Panc1 (cell line): Measurements from ENCODE around the gene C4orf50. TPM values are rescaled to one million over a fixed set of nuclear protein-coding genes. Genes with fewer than 3 reads are reported as not detected.

Source experiments
- ATAC-seq: fragments of 200-7000 bp; cut with Tn5 transposase; 2 replicates; pipeline ENCODE4 v1.9.1; 2020; ENCODE audit warnings: mild to moderate bottlenecking, moderate library complexity
- BruUV-seq: library from RNA; stranded (reverse); fragments of 400-500 nt; replicated peaks from 2 replicates; lab custom pipeline; 2021; lab: Mats Ljungman, UMichigan
- CTCF ChIA-PET: fragments of 300-600 bp; sonication (Branson Sonifier 250); formaldehyde crosslinking; loops from one replicate; lab custom pipeline; 2022; ENCODE audit warnings: antibody characterized with exemption; lab: Charles Lee
- POLR2A ChIA-PET: fragments of 300-600 bp; sonication (Branson Sonifier 250); formaldehyde crosslinking; loops from one replicate; lab custom pipeline; 2022; ENCODE audit warnings: antibody characterized with exemption; lab: Charles Lee
- DNase-seq: peaks from one replicate; pipeline ENCODE4 v3.0.0-alpha.2; 2010; ENCODE audit warnings: low read depth, low spot score
- H3K27ac ChIP-seq: 2 replicates; pipeline ENCODE4 v1.5.1; 2011; ENCODE audit warnings: mild to moderate bottlenecking, low read length, inconsistent platforms
- H3K27me3 ChIP-seq: fragments of 200-500 bp; sonication (Bioruptor generic); 2 replicates; pipeline ENCODE4 v1.6.0; 2014; ENCODE audit warnings: low read length, inconsistent platforms; ENCODE audit not compliant: control insufficient read depth, insufficient read depth
- H3K36me3 ChIP-seq: fragments of 200-500 bp; sonication (Bioruptor generic); 2 replicates; pipeline ENCODE4 v1.5.1; 2014; ENCODE audit warnings: inconsistent platforms, mild to moderate bottlenecking, low read length, moderate library complexity; ENCODE audit not compliant: control insufficient read depth, insufficient read depth
- H3K4me1 ChIP-seq: 2 replicates; pipeline ENCODE4 v1.5.1; 2011; ENCODE audit warnings: inconsistent platforms, mild to moderate bottlenecking, low read length, moderate library complexity; ENCODE audit not compliant: control insufficient read depth, insufficient read depth
- H3K4me3 ChIP-seq, 2 experiments: 2 replicates each; pipeline ENCODE4 v1.5.1; 2011 to 2012; ENCODE audit warnings: low read depth in 2 of 2, low read length in 2 of 2, mild to moderate bottlenecking in 2 of 2, inconsistent platforms in 1 of 2, moderate library complexity in 1 of 2
- H3K9me3 ChIP-seq: fragments of 200-500 bp; sonication (Bioruptor generic); 2 replicates; pipeline ENCODE4 v1.5.1; 2014; ENCODE audit warnings: low read depth, mild to moderate bottlenecking, inconsistent platforms, low read length, moderate library complexity; ENCODE audit not compliant: control insufficient read depth, insufficient read depth
- CTCF ChIP-seq: fragments of 450-650 bp; IDR thresholded peaks from 2 replicates; pipeline ENCODE4 v1.5.1; 2017; ENCODE audit warnings: mild to moderate bottlenecking
- POLR2AphosphoS5 ChIP-seq: IDR thresholded peaks from 2 replicates; pipeline ENCODE4 v1.6.1; 2012; ENCODE audit warnings: mild to moderate bottlenecking, low read depth, low read length, moderate library complexity
- SIN3A ChIP-seq: IDR thresholded peaks from 2 replicates; pipeline ENCODE4 v1.6.1; 2012; ENCODE audit warnings: low read depth, mild to moderate bottlenecking, low read length, moderate library complexity, borderline replicate concordance; ENCODE audit not compliant: insufficient read depth
- TCF7L2 ChIP-seq: IDR thresholded peaks from 2 replicates; pipeline ENCODE4 v1.6.1; 2011; ENCODE audit warnings: mild to moderate bottlenecking, low read depth, low read length, inconsistent platforms
- in situ Hi-C: cut with HindIII; loops from 2 replicates; pipeline ENCODE4 v1.10.0; 2016; ENCODE audit warnings: low sequenced_read_pairs, low pct_unique_long_range_greater_than_20kb
- intact Hi-C: fragments of 100-400 bp; cut with micrococcal nuclease; formaldehyde crosslinking; loops from one replicate; pipeline ENCODE4 v1.10.0; 2022; ENCODE audit not compliant: unreplicated experiment
- total RNA-seq: library from RNA; stranded (reverse); gene quantifications from one replicate; pipeline ENCODE4 v1.2.1, GENCODE V29; 2021; ENCODE audit not compliant: unreplicated experiment
- TF ChIP-seq, protein P1 (sequence below), 2 experiments: IDR thresholded peaks; 2 replicates each; pipeline ENCODE4 v1.6.1; 2011 to 2012; ENCODE audit warnings: low read depth in 2 of 2, control low read depth in 1 of 2, low read length in 1 of 2, mild to moderate bottlenecking in 1 of 2, moderate library complexity in 1 of 2; ENCODE audit not compliant: insufficient read depth in 1 of 2

Gene C4orf50
- total RNA-seq, 1 experiment from 2014 or later, result under 0.01 TPM

DNA sequence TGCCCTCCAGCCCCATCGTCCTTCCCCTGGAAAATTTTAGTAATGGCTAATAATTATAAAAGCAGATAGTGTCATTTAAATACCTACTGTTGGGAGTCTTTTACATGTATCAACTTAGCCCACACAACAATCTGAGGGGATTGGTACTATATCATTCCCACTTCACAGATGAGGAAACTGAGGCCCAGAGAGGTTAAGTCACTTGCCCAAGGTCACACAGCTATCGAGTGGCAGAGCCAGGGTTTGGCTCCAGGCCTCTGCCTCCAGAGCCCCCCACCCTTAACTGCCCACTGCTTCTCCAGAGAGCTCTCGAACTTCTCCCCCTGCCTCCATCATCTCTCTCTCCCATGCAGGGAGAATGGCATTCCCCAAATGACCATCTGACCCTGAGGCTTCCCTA lies 7.4 kb downstream of the C4orf50 start:
- TF ChIP-seq CTCF (no peak), POLR2AphosphoS5 (no peak), SIN3A (no peak)
- no peak for DNase-seq
- no peak overlapping the region for H3K4me3 ChIP-seq
- H3K36me3 ChIP-seq, result no peaks in the 10 kb centered on the region
- ATAC-seq, result no peak
- no peak overlapping the region for H3K27ac ChIP-seq
- intact Hi-C loops, result no loop called here
- ChIA-PET CTCF (no interaction called here), POLR2A (interaction anchor here (0.6 kb wide), 1 partner anchor 166 kb away, joined by 3 read pairs; no protein-coding TSS in a partner anchor)
- no peaks in the 10 kb centered on the region for H3K4me1 ChIP-seq
- no peaks in the 10 kb centered on the region; the same call in 1 of the 2 replicates for H3K27me3 ChIP-seq
- no peaks in the 10 kb centered on the region for H3K9me3 ChIP-seq
- no TSS peak for BruUV-seq
- in situ Hi-C loops, result no loop called here

GRCh38 chr4:6009452-6009851 lies 8.8 kb downstream of the C4orf50 start:
- in situ Hi-C loops, result no loop called here
- Histone ChIP-seq H3K4me3 (no peak overlapping the region), H3K4me1 (no peaks in the 10 kb centered on the region), H3K36me3 (no peaks in the 10 kb centered on the region), H3K27ac (no peak overlapping the region), H3K9me3 (no peaks in the 10 kb centered on the region), H3K27me3 (no peaks in the 10 kb centered on the region; the same call in 1 of the 2 replicates)
- intact Hi-C loops, result no loop called here
- DNase-seq (no peak), ATAC-seq (no peak)
- CTCF ChIA-PET, result no interaction called here
- no TSS peak for BruUV-seq
- TF ChIP-seq, protein P1, sequence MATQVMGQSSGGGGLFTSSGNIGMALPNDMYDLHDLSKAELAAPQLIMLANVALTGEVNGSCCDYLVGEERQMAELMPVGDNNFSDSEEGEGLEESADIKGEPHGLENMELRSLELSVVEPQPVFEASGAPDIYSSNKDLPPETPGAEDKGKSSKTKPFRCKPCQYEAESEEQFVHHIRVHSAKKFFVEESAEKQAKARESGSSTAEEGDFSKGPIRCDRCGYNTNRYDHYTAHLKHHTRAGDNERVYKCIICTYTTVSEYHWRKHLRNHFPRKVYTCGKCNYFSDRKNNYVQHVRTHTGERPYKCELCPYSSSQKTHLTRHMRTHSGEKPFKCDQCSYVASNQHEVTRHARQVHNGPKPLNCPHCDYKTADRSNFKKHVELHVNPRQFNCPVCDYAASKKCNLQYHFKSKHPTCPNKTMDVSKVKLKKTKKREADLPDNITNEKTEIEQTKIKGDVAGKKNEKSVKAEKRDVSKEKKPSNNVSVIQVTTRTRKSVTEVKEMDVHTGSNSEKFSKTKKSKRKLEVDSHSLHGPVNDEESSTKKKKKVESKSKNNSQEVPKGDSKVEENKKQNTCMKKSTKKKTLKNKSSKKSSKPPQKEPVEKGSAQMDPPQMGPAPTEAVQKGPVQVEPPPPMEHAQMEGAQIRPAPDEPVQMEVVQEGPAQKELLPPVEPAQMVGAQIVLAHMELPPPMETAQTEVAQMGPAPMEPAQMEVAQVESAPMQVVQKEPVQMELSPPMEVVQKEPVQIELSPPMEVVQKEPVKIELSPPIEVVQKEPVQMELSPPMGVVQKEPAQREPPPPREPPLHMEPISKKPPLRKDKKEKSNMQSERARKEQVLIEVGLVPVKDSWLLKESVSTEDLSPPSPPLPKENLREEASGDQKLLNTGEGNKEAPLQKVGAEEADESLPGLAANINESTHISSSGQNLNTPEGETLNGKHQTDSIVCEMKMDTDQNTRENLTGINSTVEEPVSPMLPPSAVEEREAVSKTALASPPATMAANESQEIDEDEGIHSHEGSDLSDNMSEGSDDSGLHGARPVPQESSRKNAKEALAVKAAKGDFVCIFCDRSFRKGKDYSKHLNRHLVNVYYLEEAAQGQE (IDR thresholded peaks at IDR 0.05; ENCODE audit: insufficient read depth in 1 of 2, low read depth in 2 of 2, low read length in 1 of 2), result no peak
- TF ChIP-seq SIN3A (no peak), TCF7L2 (no peak), POLR2AphosphoS5 (no peak), CTCF (no peak)
- POLR2A ChIA-PET, result no interaction called here
